ENCODE data around the gene CNKSR3.

CNKSR3 gene

GRCh38 chr6:154399097-154399496 is 111.4 kb downstream of the CNKSR3 start:
- TF ChIP-seq REST (IDR thresholded peaks at IDR 0.05; ENCODE audit: low read depth) (no peak), NFIC (IDR thresholded peaks at IDR 0.05) (no peak), RAD21 (IDR thresholded peaks at IDR 0.05; ENCODE audit: low read depth) (no peak), ZBTB7A (IDR thresholded peaks at IDR 0.05; ENCODE audit: low read depth) (no peak), CREB1 (IDR thresholded peaks at IDR 0.05; ENCODE audit: low read depth) (no peak), TCF12 (IDR thresholded peaks at IDR 0.05; ENCODE audit: low read depth) (no peak), CEBPB (IDR thresholded peaks at IDR 0.05) (no peak), EGR1 (IDR thresholded peaks at IDR 0.05) (no peak), EP300 (IDR thresholded peaks at IDR 0.05; ENCODE audit: borderline replicate concordance) (no peak), USF1 (IDR thresholded peaks at IDR 0.05) (no peak), TEAD4 (IDR thresholded peaks at IDR 0.05) (no peak), YY1 (IDR thresholded peaks at IDR 0.05; ENCODE audit: low read depth) (no peak), MAX (IDR thresholded peaks at IDR 0.05) (no peak), TAF1 (IDR thresholded peaks at IDR 0.05; ENCODE audit: low read depth) (no peak), FOXM1 (IDR thresholded peaks at IDR 0.05; ENCODE audit: borderline replicate concordance, low read depth) (no peak)

GRCh38 chr6:154397491-154398195 is 112.8 kb downstream of the CNKSR3 start:
- TF ChIP-seq FOXM1 (IDR thresholded peaks at IDR 0.05; ENCODE audit: borderline replicate concordance, low read depth) (no peak), REST (IDR thresholded peaks at IDR 0.05; ENCODE audit: low read depth) (no peak), YY1 (IDR thresholded peaks at IDR 0.05; ENCODE audit: low read depth) (no peak), EP300 (IDR thresholded peaks at IDR 0.05; ENCODE audit: borderline replicate concordance) (no peak), USF1 (IDR thresholded peaks at IDR 0.05) (no peak), CREB1 (IDR thresholded peaks at IDR 0.05; ENCODE audit: low read depth) (no peak), MAX (IDR thresholded peaks at IDR 0.05) (no peak), ZBTB7A (IDR thresholded peaks at IDR 0.05; ENCODE audit: low read depth) (no peak), TEAD4 (IDR thresholded peaks at IDR 0.05) (no peak), NFIC (IDR thresholded peaks at IDR 0.05) (no peak), RAD21 (IDR thresholded peaks at IDR 0.05; ENCODE audit: low read depth) (no peak), TCF12 (IDR thresholded peaks at IDR 0.05; ENCODE audit: low read depth) (no peak), CEBPB (IDR thresholded peaks at IDR 0.05) (no peak), TAF1 (IDR thresholded peaks at IDR 0.05; ENCODE audit: low read depth) (no peak), EGR1 (IDR thresholded peaks at IDR 0.05) (no peak)

- TF ChIP-seq CEBPB (IDR thresholded peaks at IDR 0.05) (no peak), TEAD4 (IDR thresholded peaks at IDR 0.05) (no peak), CREB1 (IDR thresholded peaks at IDR 0.05; ENCODE audit: low read depth) (no peak), YY1 (IDR thresholded peaks at IDR 0.05; ENCODE audit: low read depth) (no peak), TCF12 (IDR thresholded peaks at IDR 0.05; ENCODE audit: low read depth) (no peak)
Measured at GRCh38 chr6:154395878-154396277, 114.6 kb downstream of the CNKSR3 start.

GRCh38 chr6:154395316-154395715 is 115.2 kb downstream of the CNKSR3 start:
- TF ChIP-seq NFIC (IDR thresholded peaks at IDR 0.05) (no peak), TAF1 (IDR thresholded peaks at IDR 0.05; ENCODE audit: low read depth) (no peak), CEBPB (IDR thresholded peaks at IDR 0.05) (no peak), ZBTB7A (IDR thresholded peaks at IDR 0.05; ENCODE audit: low read depth) (no peak), FOXM1 (IDR thresholded peaks at IDR 0.05; ENCODE audit: borderline replicate concordance, low read depth) (no peak), EP300 (IDR thresholded peaks at IDR 0.05; ENCODE audit: borderline replicate concordance) (no peak), CREB1 (IDR thresholded peaks at IDR 0.05; ENCODE audit: low read depth) (no peak), MAX (IDR thresholded peaks at IDR 0.05) (no peak), TEAD4 (IDR thresholded peaks at IDR 0.05) (no peak), TCF12 (IDR thresholded peaks at IDR 0.05; ENCODE audit: low read depth) (no peak), USF1 (IDR thresholded peaks at IDR 0.05) (no peak), REST (IDR thresholded peaks at IDR 0.05; ENCODE audit: low read depth) (no peak), EGR1 (IDR thresholded peaks at IDR 0.05) (no peak), YY1 (IDR thresholded peaks at IDR 0.05; ENCODE audit: low read depth) (no peak), RAD21 (IDR thresholded peaks at IDR 0.05; ENCODE audit: low read depth) (no peak)
